GM18508 (cell line): ENCODE measurements around the gene TMEM184C.

Source experiments
- ATAC-seq: cut with Tn5 transposase; IDR thresholded peaks from one replicate; pipeline ENCODE4 v1.9.1; 2021; ENCODE audit warnings: moderate number of reproducible peaks; ENCODE audit not compliant: insufficient read depth, unreplicated experiment

TMEM184C gene

GRCh38 chr4:147644471-147644870 lies 27.3 kb downstream of the TMEM184C start:
- no peak for ATAC-seq

GRCh38 chr4:147645099-147645498 lies 27.9 kb downstream of the TMEM184C start:
- ATAC-seq, result no peak

- ATAC-seq, result no peak
These were observed 31.5 kb downstream of the TMEM184C start for GRCh38 chr4:147648656-147649055.

- ATAC-seq, result no peak
These were observed 34.4 kb downstream of the TMEM184C start for GRCh38 chr4:147651563-147651962.

GRCh38 chr4:147655639-147656038 lies 38.4 kb downstream of the TMEM184C start:
- ATAC-seq, result no peak

- no peak for ATAC-seq
These were observed 41.3 kb downstream of the TMEM184C start for GRCh38 chr4:147658501-147658900.

GRCh38 chr4:147674073-147674472 lies 56.9 kb downstream of the TMEM184C start:
- no peak for ATAC-seq

- ATAC-seq, result no peak
These were observed 57.3 kb downstream of the TMEM184C start for GRCh38 chr4:147674496-147674895.

GRCh38 chr4:147678106-147678505 lies 60.9 kb downstream of the TMEM184C start:
- no peak for ATAC-seq

- ATAC-seq, result no peak
These were observed 61.8 kb downstream of the TMEM184C start for GRCh38 chr4:147678796-147679549.

GRCh38 chr4:147682755-147683154 lies 65.6 kb downstream of the TMEM184C start:
- ATAC-seq, result no peak

GRCh38 chr4:147683188-147683591 lies 66.0 kb downstream of the TMEM184C start:
- no peak for ATAC-seq

GRCh38 chr4:147683717-147684700 lies 66.8 kb downstream of the TMEM184C start, which contains the start of gene PRMT9:
TSS of gene PRMT9 (minus strand) at chr4:147684163. CDS start at chr4:147683987, 176 bp downstream.
- peak; percentile 97 for ATAC-seq

- ATAC-seq, result no peak
These were observed 71.9 kb downstream of the TMEM184C start for GRCh38 chr4:147689067-147689466.

GRCh38 chr4:147691820-147692219 lies 74.6 kb downstream of the TMEM184C start:
- ATAC-seq, result no peak

- ATAC-seq, result no peak
These were observed 76.0 kb downstream of the TMEM184C start for GRCh38 chr4:147693218-147693617.

- no peak for ATAC-seq
These were observed 79.7 kb downstream of the TMEM184C start for GRCh38 chr4:147696866-147697265.

GRCh38 chr4:147704846-147705245 lies 87.6 kb downstream of the TMEM184C start:
- ATAC-seq, result no peak

- ATAC-seq, result peak; percentile 43
These were observed 90.9 kb downstream of the TMEM184C start for GRCh38 chr4:147707892-147708672.

GRCh38 chr4:147709999-147710398 lies 92.8 kb downstream of the TMEM184C start:
- no peak for ATAC-seq
